ENCODE results near the gene SLC25A33.
A peak's percentile ranks its signal among the peaks of the same experiment; 100 is the strongest.

The SLC25A33 gene

DNA sequence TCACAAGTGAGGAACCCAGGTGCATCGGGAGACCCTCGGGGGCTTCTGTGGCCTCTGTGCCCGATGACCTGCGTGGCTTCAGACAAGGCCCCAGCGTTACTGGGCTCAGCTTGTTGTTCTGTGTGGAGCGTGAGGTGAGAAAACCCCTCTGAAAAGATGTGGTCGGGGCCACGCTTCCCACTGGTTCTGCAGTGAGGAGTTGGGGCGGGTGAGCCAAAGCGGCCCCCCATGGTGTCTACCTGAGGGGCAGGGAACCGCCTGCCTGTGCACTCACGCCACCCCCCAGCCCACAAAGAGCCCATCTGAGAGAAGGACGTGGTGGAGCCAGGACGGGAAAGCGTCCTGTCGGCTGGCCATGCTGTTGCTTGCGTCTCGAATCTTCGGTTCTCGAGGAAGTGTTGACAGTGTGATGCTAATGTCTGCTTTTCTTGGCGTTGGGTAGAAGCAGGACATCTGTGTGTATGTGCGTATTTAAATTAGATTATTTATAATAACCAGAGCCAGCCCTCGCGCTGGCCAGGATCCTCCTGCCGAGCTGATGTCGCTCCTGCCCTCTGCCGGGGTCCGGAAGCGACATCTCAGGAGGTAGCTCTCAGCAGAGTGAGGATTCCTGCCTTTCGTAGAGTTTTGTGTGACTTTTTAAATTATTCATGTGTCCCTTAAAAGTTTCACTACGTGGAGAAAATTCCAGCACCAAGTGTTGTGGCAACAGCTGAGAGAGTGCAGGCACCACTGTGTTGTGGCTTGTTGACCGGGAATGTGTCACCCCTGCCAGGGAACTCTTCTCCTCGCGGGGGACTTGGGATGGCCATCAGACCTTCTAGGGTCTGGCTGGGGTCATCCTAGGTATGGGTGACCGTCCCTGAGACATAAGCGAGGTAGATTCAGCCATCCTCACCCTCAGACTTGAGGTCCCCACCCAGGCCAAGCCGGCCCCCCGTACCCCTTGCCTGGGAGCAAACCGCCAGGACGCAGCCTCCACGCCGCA lies 64.8 kb downstream of the SLC25A33 start:
- peaks cover 6% of the 10 kb centered on the region for H3K36me3 Mint-ChIP-seq (ENCODE audit: insufficient read depth)
- H3K27ac Mint-ChIP-seq: no peak overlapping the region
- no peak for DNase-seq

DNA sequence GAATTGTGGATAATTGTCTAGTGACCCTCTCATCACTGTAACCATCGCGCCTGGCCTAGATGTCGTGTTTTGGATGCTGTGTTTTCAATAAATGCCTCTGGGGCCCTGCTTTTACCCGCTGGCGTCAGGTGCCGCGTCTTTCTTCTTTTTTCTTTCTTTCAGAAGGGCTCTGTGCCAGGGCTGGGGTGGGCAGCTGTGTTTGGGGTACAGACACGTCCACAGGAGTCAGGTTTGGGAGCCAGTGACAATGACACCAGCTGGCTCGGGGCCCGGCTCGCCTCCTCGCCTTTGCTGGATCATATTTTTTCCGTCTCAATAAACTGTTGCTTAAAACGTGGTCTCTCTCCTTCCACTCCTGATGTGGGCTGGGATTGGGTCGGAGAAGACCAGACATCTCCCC lies 65.6 kb downstream of the SLC25A33 start:
- no peaks in the 10 kb centered on the region for H3K9me3 Mint-ChIP-seq
- no peaks in the 10 kb centered on the region for H3K4me1 Mint-ChIP-seq (ENCODE audit: low read depth in 2 of 2)
- DNase-seq (no peak), ATAC-seq (replicated peaks) (no peak)
- peaks cover 6% of the 10 kb centered on the region for H3K36me3 Mint-ChIP-seq (ENCODE audit: insufficient read depth)
- H3K27ac Mint-ChIP-seq: peak overlapping the region in 1 of 2 donors; percentile 60
- H3K27me3 Mint-ChIP-seq: no peaks in the 10 kb centered on the region
- H3K4me3 Mint-ChIP-seq: no peak overlapping the region

More for the DNA sequence above, 64.8 kb downstream of the SLC25A33 start:
- no peaks in the 10 kb centered on the region for H3K27me3 Mint-ChIP-seq
- no peak overlapping the region for H3K4me3 Mint-ChIP-seq
- no peaks in the 10 kb centered on the region for H3K4me1 Mint-ChIP-seq (ENCODE audit: low read depth in 2 of 2)
- H3K9me3 Mint-ChIP-seq: no peaks in the 10 kb centered on the region
- ATAC-seq (replicated peaks): no peak

DNA sequence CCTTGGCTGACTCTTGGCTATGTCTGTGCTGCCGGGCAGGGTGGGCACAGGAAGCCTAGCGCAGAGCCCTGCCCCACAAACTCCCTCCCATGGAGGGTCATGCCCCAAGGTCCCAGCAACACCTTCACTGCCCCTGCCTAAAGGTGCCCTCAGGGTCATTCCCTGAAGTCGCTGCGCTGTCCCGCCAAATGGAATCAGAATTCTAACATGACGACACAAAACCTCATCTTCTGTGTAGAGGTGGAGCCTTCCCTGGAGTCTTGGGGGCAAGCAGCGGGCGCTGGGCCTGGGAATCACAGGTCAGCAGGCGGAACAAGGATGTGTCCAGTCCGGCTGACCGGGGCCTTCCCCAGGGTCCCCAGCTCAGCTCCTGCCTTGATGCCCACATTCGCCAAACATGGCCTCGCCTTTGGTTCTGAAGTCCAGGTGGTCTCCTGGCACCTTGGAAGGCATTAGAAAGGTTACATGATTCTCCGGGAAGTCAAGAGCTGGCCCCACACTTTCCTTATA lies 66.7 kb downstream of the SLC25A33 start:
- DNase-seq (no peak), ATAC-seq (replicated peaks) (no peak)
- Mint-ChIP-seq H3K4me3 (no peak overlapping the region), H3K36me3 (ENCODE audit: insufficient read depth) (peaks cover 2% of the 10 kb centered on the region), H3K27ac (no peak overlapping the region), H3K4me1 (ENCODE audit: low read depth in 2 of 2) (no peaks in the 10 kb centered on the region), H3K9me3 (no peaks in the 10 kb centered on the region), H3K27me3 (no peaks in the 10 kb centered on the region)

DNA sequence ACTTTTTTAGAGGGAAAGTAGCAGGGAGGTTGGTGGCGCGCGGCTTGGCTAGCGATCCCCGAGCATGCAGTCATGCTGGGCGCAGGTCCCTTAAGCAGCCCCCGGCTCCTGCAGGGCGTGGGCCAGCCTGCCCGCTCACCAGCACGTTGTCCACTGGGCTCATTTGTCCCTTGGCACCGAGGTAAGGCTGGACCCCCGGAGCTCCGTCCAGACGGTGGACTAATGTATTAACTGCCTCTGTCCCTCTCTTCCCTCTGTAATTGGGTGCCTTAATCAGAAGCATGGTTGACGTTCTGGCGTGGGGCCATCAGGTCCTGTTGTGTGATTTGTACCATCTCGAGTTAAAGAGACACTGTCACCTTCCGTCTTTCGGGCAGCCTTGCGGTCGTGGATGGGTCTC lies 67.2 kb downstream of the SLC25A33 start:
- no peak for ATAC-seq (replicated peaks)
- Mint-ChIP-seq H3K27ac (no peak overlapping the region), H3K4me3 (no peak overlapping the region), H3K4me1 (ENCODE audit: low read depth in 2 of 2) (no peaks in the 10 kb centered on the region), H3K27me3 (no peaks in the 10 kb centered on the region), H3K9me3 (no peaks in the 10 kb centered on the region), H3K36me3 (ENCODE audit: insufficient read depth) (peaks cover 2% of the 10 kb centered on the region)
- DNase-seq: no peak

DNA sequence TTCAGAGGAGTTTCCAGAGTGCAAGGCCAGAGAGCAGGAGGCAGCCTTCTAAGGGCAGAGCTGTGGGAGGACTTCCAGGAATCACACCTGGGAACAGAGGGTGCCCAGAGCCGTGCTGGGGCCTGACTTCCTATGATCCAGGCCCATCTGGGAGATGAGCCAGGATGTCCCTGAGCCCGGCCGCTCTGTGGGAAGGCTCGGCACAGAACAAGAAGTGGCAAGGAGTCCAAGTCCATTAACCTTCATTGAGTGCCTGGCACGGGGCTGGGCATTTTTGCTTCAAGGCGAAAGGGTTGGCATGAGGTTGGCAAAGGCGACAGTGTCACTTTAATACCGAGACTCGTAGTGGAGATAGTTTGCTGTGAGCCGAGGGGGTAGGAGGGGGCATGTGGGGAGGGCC lies 67.7 kb downstream of the SLC25A33 start:
- H3K4me3 Mint-ChIP-seq: no peak overlapping the region
- DNase-seq (no peak), ATAC-seq (replicated peaks) (no peak)
- peaks cover 2% of the 10 kb centered on the region for H3K36me3 Mint-ChIP-seq (ENCODE audit: insufficient read depth)
- no peaks in the 10 kb centered on the region for H3K27me3 Mint-ChIP-seq
- H3K9me3 Mint-ChIP-seq: no peaks in the 10 kb centered on the region
- no peaks in the 10 kb centered on the region for H3K4me1 Mint-ChIP-seq (ENCODE audit: low read depth in 2 of 2)
- H3K27ac Mint-ChIP-seq: no peak overlapping the region

DNA sequence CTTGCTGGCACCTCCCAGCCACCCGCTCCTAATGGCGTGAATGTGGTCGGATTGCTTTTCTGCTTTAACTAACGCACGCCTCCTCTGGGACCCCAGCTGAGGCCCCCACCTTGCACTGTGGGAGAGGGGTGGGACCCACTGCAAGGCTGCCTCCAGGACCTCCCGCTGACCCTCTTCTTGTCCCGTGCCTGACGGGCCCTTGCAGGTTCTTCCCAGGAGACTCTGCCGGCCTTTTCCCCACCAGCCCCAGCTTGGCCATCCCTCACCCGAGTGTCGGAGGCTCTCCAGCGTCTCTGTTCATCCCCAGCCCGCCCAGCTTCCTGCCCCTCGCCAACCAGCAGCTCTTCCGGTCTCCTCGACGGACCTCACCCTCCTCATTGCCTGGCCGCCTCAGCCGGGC lies 68.1 kb downstream of the SLC25A33 start:
- no peaks in the 10 kb centered on the region for H3K4me1 Mint-ChIP-seq (ENCODE audit: low read depth in 2 of 2)
- H3K27me3 Mint-ChIP-seq: no peaks in the 10 kb centered on the region
- no peaks in the 10 kb centered on the region for H3K9me3 Mint-ChIP-seq
- H3K27ac Mint-ChIP-seq: peak overlapping the region; percentile 20 to 42
- ATAC-seq (replicated peaks) (no peak), DNase-seq (no peak)
- no peak overlapping the region for H3K4me3 Mint-ChIP-seq
- peaks cover 2% of the 10 kb centered on the region for H3K36me3 Mint-ChIP-seq (ENCODE audit: insufficient read depth)

DNA sequence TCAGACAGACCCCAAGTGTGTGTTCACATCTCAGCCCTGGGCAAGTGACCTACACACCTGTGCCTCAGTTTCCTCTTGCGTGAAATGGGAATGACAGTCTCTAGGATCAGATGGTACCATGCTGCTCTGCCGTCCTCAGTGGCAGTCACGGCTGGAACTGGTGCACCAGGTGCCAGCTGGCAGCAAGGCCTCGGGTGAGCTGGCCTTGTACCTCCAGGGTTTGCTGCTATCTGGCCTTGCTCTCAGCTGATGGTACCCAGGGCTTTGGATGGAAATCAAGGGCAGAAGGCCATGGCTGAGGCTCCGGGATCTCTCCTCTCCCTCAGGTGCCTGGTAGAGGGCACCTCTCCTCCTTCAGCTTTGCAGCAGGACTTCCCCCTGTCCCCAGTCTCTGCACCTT lies 70.7 kb downstream of the SLC25A33 start:
- no peaks in the 10 kb centered on the region for H3K4me1 Mint-ChIP-seq (ENCODE audit: low read depth in 2 of 2)
- H3K27me3 Mint-ChIP-seq: no peaks in the 10 kb centered on the region
- H3K27ac Mint-ChIP-seq: no peak overlapping the region
- H3K4me3 Mint-ChIP-seq: no peak overlapping the region
- H3K9me3 Mint-ChIP-seq: no peaks in the 10 kb centered on the region
- ATAC-seq (replicated peaks) (no peak), DNase-seq (no peak)
- H3K36me3 Mint-ChIP-seq (ENCODE audit: insufficient read depth): peaks cover 5% of the 10 kb centered on the region

DNA sequence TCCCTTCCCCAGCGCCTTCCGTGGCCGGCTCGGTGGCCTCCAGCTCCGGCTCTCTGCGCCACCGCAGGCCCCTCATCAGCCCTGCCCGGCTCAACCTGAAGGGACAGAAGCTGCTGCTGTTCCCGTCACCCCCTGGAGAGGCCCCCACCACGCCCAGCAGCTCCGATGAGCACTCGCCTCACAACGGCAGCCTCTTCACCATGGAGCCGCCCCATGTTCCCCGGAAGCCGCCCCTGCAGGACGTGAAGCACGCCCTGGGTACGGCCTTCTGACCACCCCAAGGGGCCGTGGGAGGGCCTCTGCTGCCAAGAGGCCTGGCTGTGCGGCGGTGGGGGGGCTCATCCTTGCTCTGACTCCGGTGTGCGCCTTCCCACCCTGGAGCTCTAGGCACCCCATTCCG lies 71.3 kb downstream of the SLC25A33 start:
- H3K4me3 Mint-ChIP-seq: no peak overlapping the region
- H3K9me3 Mint-ChIP-seq: no peaks in the 10 kb centered on the region
- no peaks in the 10 kb centered on the region for H3K27me3 Mint-ChIP-seq
- DNase-seq (no peak), ATAC-seq (replicated peaks) (no peak)
- H3K4me1 Mint-ChIP-seq (ENCODE audit: low read depth in 2 of 2): no peaks in the 10 kb centered on the region
- no peak overlapping the region for H3K27ac Mint-ChIP-seq
- peaks cover 5% of the 10 kb centered on the region for H3K36me3 Mint-ChIP-seq (ENCODE audit: insufficient read depth)

DNA sequence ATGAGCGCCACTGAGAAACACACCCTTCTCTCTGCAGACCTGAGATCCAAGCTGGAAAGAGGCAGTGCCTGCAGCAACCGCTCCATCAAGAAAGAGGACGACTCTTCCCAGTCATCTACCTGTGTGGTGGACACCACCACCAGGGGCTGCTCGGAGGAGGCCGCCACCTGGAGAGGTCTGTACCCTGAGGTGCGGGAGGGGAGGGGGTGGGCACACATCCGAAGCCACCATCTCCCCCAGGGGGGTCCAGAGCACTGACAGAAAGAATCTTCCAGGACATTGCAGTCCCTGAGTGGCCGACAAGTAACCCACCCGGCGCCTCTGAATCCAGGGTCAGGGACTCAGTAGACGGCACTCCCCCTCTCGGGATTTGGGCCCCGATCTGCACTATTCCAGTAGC lies 72.5 kb downstream of the SLC25A33 start:
- Mint-ChIP-seq H3K27me3 (no peaks in the 10 kb centered on the region), H3K36me3 (ENCODE audit: insufficient read depth) (peaks cover 5% of the 10 kb centered on the region), H3K9me3 (no peaks in the 10 kb centered on the region), H3K4me1 (ENCODE audit: low read depth in 2 of 2) (no peaks in the 10 kb centered on the region), H3K4me3 (no peak overlapping the region), H3K27ac (no peak overlapping the region)
- ATAC-seq (replicated peaks) (no peak), DNase-seq (no peak)

DNA sequence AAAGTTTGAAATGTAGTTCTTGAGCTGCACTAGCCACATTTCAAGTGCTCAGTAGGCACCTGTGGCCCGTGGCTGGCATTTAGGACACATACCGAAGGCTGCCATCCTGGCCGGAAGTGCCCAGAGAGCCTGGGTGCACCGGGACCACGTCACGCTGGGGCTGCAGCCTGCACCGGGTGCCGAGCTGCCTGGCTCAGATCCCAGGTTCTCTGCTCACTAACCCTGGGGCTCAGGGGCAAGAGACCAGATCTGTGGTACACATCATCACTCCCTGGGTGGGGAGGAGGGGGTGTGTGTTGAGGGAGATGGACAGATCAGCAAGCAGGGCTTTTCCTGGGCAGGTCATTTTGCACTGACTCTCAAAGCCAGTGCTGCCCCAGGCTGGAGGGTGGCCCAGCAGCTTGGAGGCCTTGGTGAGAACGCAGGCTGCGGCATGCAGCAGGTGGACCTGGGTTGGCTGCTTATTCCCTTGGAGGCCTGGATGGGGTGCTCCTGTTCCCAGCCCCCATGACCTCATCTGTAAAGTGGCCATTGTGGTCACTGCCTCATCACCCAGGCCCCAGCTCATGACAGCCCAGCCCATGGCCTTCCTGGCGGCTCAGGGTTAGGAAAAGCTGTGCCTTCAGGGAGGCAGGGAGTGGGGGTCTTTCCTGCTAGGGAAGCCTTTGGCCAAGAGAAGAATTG lies 73.0 kb downstream of the SLC25A33 start:
- DNase-seq (no peak), ATAC-seq (replicated peaks) (no peak)
- Mint-ChIP-seq H3K36me3 (ENCODE audit: insufficient read depth) (peaks cover 3% of the 10 kb centered on the region), H3K4me3 (no peak overlapping the region), H3K27ac (no peak overlapping the region), H3K4me1 (ENCODE audit: low read depth in 2 of 2) (no peaks in the 10 kb centered on the region), H3K27me3 (no peaks in the 10 kb centered on the region), H3K9me3 (no peaks in the 10 kb centered on the region)

DNA sequence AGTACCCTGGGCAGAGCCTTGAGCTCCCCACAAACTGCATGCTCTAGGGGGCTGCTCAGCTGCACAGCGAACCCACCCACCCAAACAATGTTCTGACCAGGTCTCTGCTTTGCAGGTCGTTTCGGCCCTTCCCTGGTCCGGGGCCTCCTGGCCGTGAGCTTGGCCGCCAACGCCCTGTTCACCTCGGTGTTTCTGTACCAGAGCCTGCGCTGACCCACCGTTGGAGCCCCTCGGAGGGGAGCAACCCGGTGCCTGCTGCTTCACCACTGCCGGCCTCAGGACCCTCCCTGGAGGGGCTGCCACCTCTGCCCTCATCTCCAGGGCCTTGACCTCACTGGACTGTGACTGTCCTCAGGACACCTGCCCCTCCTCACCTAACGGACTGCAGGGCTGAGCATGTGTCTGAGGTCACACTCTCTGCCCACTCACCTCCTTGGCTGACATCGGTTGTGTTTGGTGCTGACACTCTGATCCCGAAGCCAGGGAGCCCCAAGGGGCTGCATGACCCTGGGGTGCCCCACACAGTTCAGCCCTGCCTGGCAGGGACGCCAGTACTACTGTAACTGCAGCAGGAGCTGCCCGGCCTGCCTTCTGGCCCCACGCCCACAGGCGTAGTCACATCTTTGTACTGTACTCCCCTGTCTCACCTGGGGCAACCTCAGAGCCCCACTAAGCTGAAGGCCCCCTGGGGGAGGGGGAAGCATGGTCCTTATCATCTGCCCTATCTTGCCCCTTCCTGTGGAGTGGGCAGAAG lies 73.8 kb downstream of the SLC25A33 start:
- Mint-ChIP-seq H3K27ac (no peak overlapping the region), H3K36me3 (ENCODE audit: insufficient read depth) (peaks cover 3% of the 10 kb centered on the region), H3K4me3 (no peak overlapping the region), H3K27me3 (no peaks in the 10 kb centered on the region), H3K9me3 (no peaks in the 10 kb centered on the region), H3K4me1 (ENCODE audit: low read depth in 2 of 2) (no peaks in the 10 kb centered on the region)
- ATAC-seq (replicated peaks) (no peak), DNase-seq (no peak)

DNA sequence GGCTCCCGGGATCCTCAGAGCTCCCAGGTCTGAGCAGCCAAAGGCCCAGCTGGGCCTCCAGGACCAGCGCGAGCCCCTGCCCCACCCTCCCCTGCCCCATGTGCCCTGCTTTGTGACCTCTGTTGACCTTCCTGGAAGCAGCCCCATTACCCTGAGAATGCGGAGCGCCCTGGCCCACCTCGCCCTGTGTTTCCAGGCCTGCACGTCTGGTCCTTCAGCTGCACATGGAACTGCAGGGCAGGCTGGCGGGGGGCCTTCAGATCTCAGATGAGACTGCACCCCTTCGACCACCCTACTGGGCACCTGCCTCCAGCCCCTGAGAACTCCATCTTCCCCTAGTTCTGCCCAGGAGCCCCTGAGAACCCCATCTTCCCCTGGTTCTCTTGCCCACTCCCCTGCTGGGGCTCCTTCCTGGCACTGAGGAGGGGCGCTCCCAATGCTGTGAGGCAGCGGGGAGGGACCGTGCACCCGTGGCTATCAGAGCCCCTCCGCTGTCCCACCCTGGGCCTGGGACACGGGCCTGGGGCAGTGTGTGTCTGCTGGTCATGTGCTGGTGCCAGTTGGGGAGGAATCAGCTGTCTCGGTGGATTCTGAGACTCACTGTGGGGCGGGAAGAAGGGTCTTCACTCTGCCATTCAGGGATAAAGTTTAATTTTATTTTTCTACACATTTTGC lies 74.5 kb downstream of the SLC25A33 start:
- Mint-ChIP-seq H3K27me3 (peaks cover 2 to 3% of the 10 kb centered on the region in 2 donors), H3K36me3 (ENCODE audit: insufficient read depth) (peaks cover 3% of the 10 kb centered on the region), H3K27ac (no peak overlapping the region), H3K4me1 (ENCODE audit: low read depth in 2 of 2) (no peaks in the 10 kb centered on the region), H3K9me3 (no peaks in the 10 kb centered on the region), H3K4me3 (no peak overlapping the region)
- no peak for ATAC-seq (replicated peaks)
- no peak for DNase-seq

All from effector memory CD8-positive, alpha-beta T cell (primary cell).